Right lobe of liver (tissue), 4 donors: ENCODE results near the gene HOXB1.

Experiments used
- CTCF ChIP-seq, 4 donors: fragments of 200-600 bp in 3 of 4; fragments of 450-650 bp in 1 of 4; IDR thresholded peaks; one replicate each; pipeline versions ENCODE4 v1.5.1 to v1.8.0; 2016 to 2022; ENCODE audit warnings: antibody characterized with exemption in 4 of 4, mild to moderate bottlenecking in 2 of 4
- POLR2A ChIP-seq: fragments of 450-650 bp; IDR thresholded peaks from one replicate; pipeline ENCODE4 v1.6.1; 2017; ENCODE audit warnings: antibody characterized with exemption, mild to moderate bottlenecking
- donor health status: DM: no; HTN: no; CAD: no.
- donor health status: DM: no; HTN: no; CAD: no.
- donor health status: DM: no; HTN: yes; CAD: no.

GRCh38 chr17:48540213-48540612, 9.4 kb upstream of the HOXB1 start:
- TF ChIP-seq CTCF (IDR thresholded peaks at IDR 0.05): no peak
- TF ChIP-seq POLR2A: no peak
